Cardiac septum (tissue), 1 donor: ENCODE data around the gene NGB. TPM values are rescaled to one million over a fixed set of nuclear protein-coding genes. Genes with fewer than 3 reads are reported as not detected.
"Not testable (repeated sequence)": the region's sequence is repeated elsewhere in the genome, so short reads cannot be mapped to it uniquely, and the experiment has no call there.

Experiments used
- DNase-seq: peaks from one replicate; pipeline ENCODE4 v3.0.0-alpha.2; 2020; ENCODE audit warnings: low spot score
- intact Hi-C: fragments of 100-400 bp; cut with DNase I; formaldehyde crosslinking; loops from one replicate; pipeline ENCODE4 v1.14.0; 2022
- total RNA-seq: library from RNA; stranded (reverse); fragmentation: NEBNext Ultra II Directional; extraction: Animal tissue kit (Norgen Biotek cat#: 25700); gene quantifications from one replicate; pipeline ENCODE4 v1.2.1, GENCODE V29; 2021
- donor health status: DM: no; HTN: no; CAD: no.

Gene NGB
- total RNA-seq, 1 donor from 2014 or later, result not detected

- intact Hi-C loops, result loop anchor here (10.0 kb wide), 1 partner anchor 244 kb away; no protein-coding TSS in a partner anchor
- DNase-seq, result no peak
Measured at GRCh38 chr14:77301103-77301502, 30.1 kb upstream of the NGB start.

- intact Hi-C loops, result loop anchor here (10.0 kb wide), 1 partner anchor 245 kb away; no protein-coding TSS in a partner anchor
- DNase-seq, result no peak
Measured at GRCh38 chr14:77299771-77300170, 28.8 kb upstream of the NGB start.

- intact Hi-C loops, result no loop called here
- no peak for DNase-seq
Measured at GRCh38 chr14:77296906-77297305, 25.9 kb upstream of the NGB start.

- DNase-seq, result no peak
- intact Hi-C loops, result no loop called here
Measured at GRCh38 chr14:77296155-77296554, 25.1 kb upstream of the NGB start.

GRCh38 chr14:77290705-77291104 is 19.7 kb upstream of the NGB start:
- DNase-seq, result no peak
- intact Hi-C loops, result no loop called here

GRCh38 chr14:77286576-77286975 is 15.6 kb upstream of the NGB start:
- intact Hi-C loops, result no loop called here
- DNase-seq, result no peak

- intact Hi-C loops, result no loop called here
- DNase-seq, result no peak
Measured at GRCh38 chr14:77284466-77284865, 13.5 kb upstream of the NGB start.

GRCh38 chr14:77284066-77284465 is 13.1 kb upstream of the NGB start:
- no peak for DNase-seq
- intact Hi-C loops, result no loop called here

GRCh38 chr14:77281852-77282410 is 10.9 kb upstream of the NGB start:
- no peak for DNase-seq
- intact Hi-C loops, result no loop called here

GRCh38 chr14:77280921-77281320 is 9.9 kb upstream of the NGB start:
- DNase-seq, intact Hi-C loops: not testable (repeated sequence)

GRCh38 chr14:77279719-77280118 is 8.7 kb upstream of the NGB start:
- intact Hi-C loops, result no loop called here
- no peak for DNase-seq

- no peak for DNase-seq
- intact Hi-C loops, result no loop called here
Measured at GRCh38 chr14:77278461-77279230, 7.6 kb upstream of the NGB start.

GRCh38 chr14:77276959-77277358 is 6.0 kb upstream of the NGB start:
- no peak for DNase-seq
- intact Hi-C loops, result no loop called here

GRCh38 chr14:77276295-77276935 is 5.4 kb upstream of the NGB start:
- peak; percentile 71 for DNase-seq
- intact Hi-C loops, result no loop called here

GRCh38 chr14:77275601-77276017 is 4.6 kb upstream of the NGB start:
- DNase-seq, result no peak
- intact Hi-C loops, result no loop called here

- DNase-seq, result no peak
- intact Hi-C loops, result no loop called here
Measured at GRCh38 chr14:77275041-77275580, 4.1 kb upstream of the NGB start.

GRCh38 chr14:77273796-77274195 is 2.8 kb upstream of the NGB start:
- intact Hi-C loops, result no loop called here
- DNase-seq, result no peak

- intact Hi-C loops, result no loop called here
- DNase-seq, result peak; percentile 61
Measured at GRCh38 chr14:77272261-77272660, 1.3 kb upstream of the NGB start.

- intact Hi-C loops, result no loop called here
- DNase-seq, result no peak
Measured at GRCh38 chr14:77270361-77271112, 469 bp downstream of the NGB start.
